GM12878 (cell line): ENCODE measurements around the gene IFNAR1.

Experiments
- CTCF ChIP-seq, 3 experiments: IDR thresholded peaks in 2 of 3; conservative IDR thresholded peaks in 1 of 3; 2 replicates each; pipeline ENCODE4 v1.5.1; 2011; ENCODE audit warnings: low read depth in 3 of 3, low read length in 3 of 3, mild to moderate bottlenecking in 3 of 3, control low read depth in 2 of 3, moderate library complexity in 2 of 3, inconsistent platforms in 1 of 3, mixed read lengths in 1 of 3; ENCODE audit not compliant: control insufficient read depth in 2 of 3, insufficient read depth in 1 of 3; ENCODE audit errors: extremely low read depth in 1 of 3
- EP300 ChIP-seq, 2 experiments: fragments of 150-350 bp in 1 of 2; IDR thresholded peaks; 2 replicates each; pipeline ENCODE4 v1.6.1; 2011 to 2012; ENCODE audit warnings: low read depth in 2 of 2, low read length in 2 of 2, borderline replicate concordance in 1 of 2, improper control_type of control experiment in 1 of 2, inconsistent platforms in 1 of 2; ENCODE audit not compliant: control insufficient read depth in 1 of 2
- POLR2A ChIP-seq: IDR thresholded peaks from 2 replicates; pipeline ENCODE4 v1.6.1; 2011; ENCODE audit warnings: low read depth, mild to moderate bottlenecking, low read length
- POLR2AphosphoS5 ChIP-seq: IDR thresholded peaks from 2 replicates; pipeline ENCODE4 v1.6.1; 2011; ENCODE audit warnings: mild to moderate bottlenecking, low read length, inconsistent platforms
- RAD21 ChIP-seq: IDR thresholded peaks from 2 replicates; pipeline ENCODE4 v1.6.1; 2011; ENCODE audit warnings: mild to moderate bottlenecking, low read depth, low read length, moderate library complexity; ENCODE audit not compliant: insufficient read depth
- SP1 ChIP-seq: IDR thresholded peaks from one replicate; pipeline ENCODE4 v1.6.1; 2011; ENCODE audit warnings: low read depth, low read length
- STAT1 ChIP-seq: fragments of 450-650 bp; conservative IDR thresholded peaks from 2 replicates; pipeline ENCODE4 v1.6.1; 2014; ENCODE audit warnings: antibody characterized with exemption, mild to moderate bottlenecking
- SUZ12 ChIP-seq: fragments of 200-600 bp; sonication (generic); IDR thresholded peaks from one replicate; pipeline ENCODE4 v1.6.1; 2018; ENCODE audit warnings: antibody characterized with exemption, mild to moderate bottlenecking; ENCODE audit not compliant: unreplicated experiment
- TAF1 ChIP-seq: IDR thresholded peaks from 2 replicates; pipeline ENCODE4 v1.6.1; 2011; ENCODE audit warnings: mild to moderate bottlenecking, low read depth, low read length, borderline replicate concordance
- ZNF24 ChIP-seq: fragments of 450-650 bp; IDR thresholded peaks from 2 replicates; pipeline ENCODE4 v1.6.1; 2017; ENCODE audit warnings: antibody characterized with exemption, mild to moderate bottlenecking
- ZNF384 ChIP-seq: IDR thresholded peaks from 2 replicates; pipeline ENCODE4 v1.6.1; 2012; ENCODE audit warnings: low read depth, mild to moderate bottlenecking, low read length, improper control_type of control experiment, borderline replicate concordance
- ZZZ3 ChIP-seq: IDR thresholded peaks from 2 replicates; pipeline ENCODE4 v1.6.1; 2011; ENCODE audit warnings: low read depth; ENCODE audit not compliant: control insufficient read depth, insufficient read length
- TF ChIP-seq, protein P1 (sequence below): fragments of 450-650 bp; IDR thresholded peaks from 2 replicates; pipeline ENCODE4 v1.6.1; 2017; ENCODE audit warnings: antibody characterized with exemption, mild to moderate bottlenecking, moderate library complexity

GRCh38 chr21:33286600-33287456 lies 37.9 kb upstream of the IFNAR1 start:
- no peak for TF ChIP-seq ZNF24
- TF ChIP-seq CTCF (IDR thresholded peaks at IDR 0.05 in 2 of 3, conservative IDR thresholded peaks at IDR 0.05 in 1 of 3; ENCODE audit: control insufficient read depth in 2 of 3, extremely low read depth in 1 of 3, insufficient read depth in 1 of 3, low read depth in 3 of 3, low read length in 3 of 3): no peak
- no peak for TF ChIP-seq POLR2AphosphoS5
- TF ChIP-seq ZZZ3: no peak
- no peak for TF ChIP-seq RAD21
- TF ChIP-seq, protein P1, sequence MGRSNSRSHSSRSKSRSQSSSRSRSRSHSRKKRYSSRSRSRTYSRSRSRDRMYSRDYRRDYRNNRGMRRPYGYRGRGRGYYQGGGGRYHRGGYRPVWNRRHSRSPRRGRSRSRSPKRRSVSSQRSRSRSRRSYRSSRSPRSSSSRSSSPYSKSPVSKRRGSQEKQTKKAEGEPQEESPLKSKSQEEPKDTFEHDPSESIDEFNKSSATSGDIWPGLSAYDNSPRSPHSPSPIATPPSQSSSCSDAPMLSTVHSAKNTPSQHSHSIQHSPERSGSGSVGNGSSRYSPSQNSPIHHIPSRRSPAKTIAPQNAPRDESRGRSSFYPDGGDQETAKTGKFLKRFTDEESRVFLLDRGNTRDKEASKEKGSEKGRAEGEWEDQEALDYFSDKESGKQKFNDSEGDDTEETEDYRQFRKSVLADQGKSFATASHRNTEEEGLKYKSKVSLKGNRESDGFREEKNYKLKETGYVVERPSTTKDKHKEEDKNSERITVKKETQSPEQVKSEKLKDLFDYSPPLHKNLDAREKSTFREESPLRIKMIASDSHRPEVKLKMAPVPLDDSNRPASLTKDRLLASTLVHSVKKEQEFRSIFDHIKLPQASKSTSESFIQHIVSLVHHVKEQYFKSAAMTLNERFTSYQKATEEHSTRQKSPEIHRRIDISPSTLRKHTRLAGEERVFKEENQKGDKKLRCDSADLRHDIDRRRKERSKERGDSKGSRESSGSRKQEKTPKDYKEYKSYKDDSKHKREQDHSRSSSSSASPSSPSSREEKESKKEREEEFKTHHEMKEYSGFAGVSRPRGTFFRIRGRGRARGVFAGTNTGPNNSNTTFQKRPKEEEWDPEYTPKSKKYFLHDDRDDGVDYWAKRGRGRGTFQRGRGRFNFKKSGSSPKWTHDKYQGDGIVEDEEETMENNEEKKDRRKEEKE: no peak
- no peak for TF ChIP-seq TAF1
- no peak for TF ChIP-seq SUZ12
- no peak for TF ChIP-seq POLR2A
- no peak for TF ChIP-seq ZNF384
- TF ChIP-seq EP300 (IDR thresholded peaks at IDR 0.05; ENCODE audit: borderline replicate concordance in 1 of 2, control insufficient read depth in 1 of 2, low read depth in 2 of 2, low read length in 2 of 2): no peak
- TF ChIP-seq STAT1: no peak
- no peak for TF ChIP-seq SP1
